ENCODE data around the gene LIN37.

LIN37 gene

GRCh38 chr19:35775298-35776101 is 27.1 kb downstream of the LIN37 start, which contains the start of gene ARHGAP33:
Gene ARHGAP33 (plus strand): TSS chr19:35775564. CDS start chr19:35775659, 95 bp downstream.
- DNase-seq, result peak; percentile 97

GRCh38 chr19:35776102-35776788 is 27.9 kb downstream of the LIN37 start:
- DNase-seq, result no peak

- no peak for DNase-seq
Observed at GRCh38 chr19:35777086-35777841, 28.9 kb downstream of the LIN37 start.

GRCh38 chr19:35777961-35778360 is 29.6 kb downstream of the LIN37 start:
- no peak for DNase-seq

GRCh38 chr19:35779033-35779432 is 30.7 kb downstream of the LIN37 start:
- no peak for DNase-seq

- no peak for DNase-seq
Observed at GRCh38 chr19:35780058-35780457, 31.7 kb downstream of the LIN37 start.

GRCh38 chr19:35780717-35781116 is 32.3 kb downstream of the LIN37 start:
- no peak for DNase-seq

GRCh38 chr19:35781650-35782049 is 33.3 kb downstream of the LIN37 start:
- no peak for DNase-seq

- DNase-seq, result no peak
Observed at GRCh38 chr19:35782589-35782988, 34.2 kb downstream of the LIN37 start.

- DNase-seq, result no peak
Observed at GRCh38 chr19:35783469-35784434, 35.4 kb downstream of the LIN37 start.

- no peak for DNase-seq
Observed at GRCh38 chr19:35784503-35785338, 36.3 kb downstream of the LIN37 start.

GRCh38 chr19:35785339-35785627 is 36.9 kb downstream of the LIN37 start:
- no peak for DNase-seq

GRCh38 chr19:35786299-35787160 is 38.2 kb downstream of the LIN37 start:
- DNase-seq, result no peak

GRCh38 chr19:35787227-35787799 is 38.9 kb downstream of the LIN37 start:
- DNase-seq, result no peak

- no peak for DNase-seq
Observed at GRCh38 chr19:35788205-35788960, 40.0 kb downstream of the LIN37 start.

- DNase-seq, result no peak
Observed at GRCh38 chr19:35789195-35789977, 41.0 kb downstream of the LIN37 start.

- no peak for DNase-seq
Observed at GRCh38 chr19:35789978-35790944, 41.9 kb downstream of the LIN37 start.
